Erythroblast (primary cell): ENCODE data around the gene KRCC1.

Source experiments
- GATA1 ChIP-seq: IDR thresholded peaks from 2 replicates; pipeline ENCODE4 v1.6.1; 2011; ENCODE audit warnings: low read depth, mild to moderate bottlenecking, control low read depth, low read length, moderate library complexity
- POLR2A ChIP-seq: IDR thresholded peaks from 2 replicates; pipeline ENCODE4 v1.6.1; 2011; ENCODE audit warnings: mild to moderate bottlenecking, low read length

- TF ChIP-seq POLR2A (no peak), GATA1 (no peak)
These were observed 21.5 kb upstream of the KRCC1 start for GRCh38 chr2:88077080-88077479.
